Endodermal cell (in vitro differentiated cells): ENCODE results near the gene AURKA. TPM values are rescaled to one million over a fixed set of nuclear protein-coding genes. Genes with fewer than 3 reads are reported as not detected.
"Not testable (repeated sequence)": the region's sequence is repeated elsewhere in the genome, so short reads cannot be mapped to it uniquely, and the experiment has no call there.

ENCODE experiments used
- DNase-seq: peaks from one replicate; pipeline ENCODE4 v3.0.0-alpha.2; 2017
- H3K27ac ChIP-seq: 2 replicates; pipeline ENCODE4 v1.5.1; 2013; ENCODE audit warnings: mild to moderate bottlenecking, low read depth, low read length, moderate library complexity
- H3K27me3 ChIP-seq: 2 replicates; pipeline ENCODE4 v1.6.1; 2013; ENCODE audit warnings: mild to moderate bottlenecking, low read length, moderate library complexity; ENCODE audit not compliant: insufficient read depth, control insufficient read depth, poor library complexity, severe bottlenecking
- H3K36me3 ChIP-seq: 2 replicates; pipeline ENCODE4 v1.7.0; 2013; ENCODE audit warnings: mild to moderate bottlenecking, low read length, moderate library complexity; ENCODE audit not compliant: control insufficient read depth, insufficient read depth
- H3K4me1 ChIP-seq: one replicate; pipeline ENCODE4 v1.7.0; 2013; ENCODE audit warnings: low read length; ENCODE audit not compliant: control insufficient read depth, insufficient read depth
- H3K4me3 ChIP-seq: 2 replicates; pipeline ENCODE4 v1.5.1; 2013; ENCODE audit warnings: mild to moderate bottlenecking, low read length, moderate library complexity
- H3K9ac ChIP-seq: 2 replicates; pipeline ENCODE4 v1.6.1; 2013; ENCODE audit warnings: mild to moderate bottlenecking, low read length, moderate library complexity; ENCODE audit not compliant: poor library complexity, severe bottlenecking; ENCODE audit errors: extremely low read depth
- H3K9me3 ChIP-seq: 2 replicates; pipeline ENCODE4 v1.6.1; 2013; ENCODE audit warnings: mild to moderate bottlenecking, low read length, moderate library complexity; ENCODE audit not compliant: control insufficient read depth
- H3K27ac Mint-ChIP-seq: 2 replicates; pipeline ENCODE4 v1.8.0; 2020; ENCODE audit warnings: mixed read lengths
- H3K27me3 Mint-ChIP-seq: 2 replicates; pipeline ENCODE4 v1.8.0; 2021; ENCODE audit warnings: mild to moderate bottlenecking, mixed read lengths; ENCODE audit not compliant: insufficient read depth
- H3K36me3 Mint-ChIP-seq: 2 replicates; pipeline ENCODE4 v1.8.0; 2020; ENCODE audit warnings: low read depth, mixed read lengths
- H3K4me1 Mint-ChIP-seq: 2 replicates; pipeline ENCODE4 v1.8.0; 2020; ENCODE audit warnings: mixed read lengths
- H3K4me3 Mint-ChIP-seq: 2 replicates; pipeline ENCODE4 v1.8.0; 2020; ENCODE audit warnings: mild to moderate bottlenecking, moderate library complexity, mixed read lengths
- H3K9me3 Mint-ChIP-seq: 2 replicates; pipeline ENCODE4 v1.8.0; 2020; ENCODE audit warnings: mild to moderate bottlenecking, mixed read lengths
- CTCF ChIP-seq: fragments of 200-600 bp; sonication (generic); conservative IDR thresholded peaks from 2 replicates; pipeline ENCODE4 v1.5.0; 2021; ENCODE audit warnings: antibody characterized with exemption, mild to moderate bottlenecking
- WGBS, 2 experiments: methylation state at CpG; one replicate each; pipeline versions ENCODE4 v1.1.5 to v1.1.7; 2013; ENCODE audit warnings: missing lambda C conversion rate in 2 of 2, mixed read lengths in 1 of 2; ENCODE audit not compliant: insufficient coverage in 1 of 2, insufficient read length in 1 of 2; 5-methylcytosine and 5-hydroxymethylcytosine counted together
- total RNA-seq, 2 donors: library from RNA; stranded (reverse); fragmentation: NEBNext Ultra II Directional in 1 of 2; extraction: Animal tissue kit (Norgen Biotek cat#: 25700) in 1 of 2; gene quantifications; 2 replicates in 1 of 2; 3 replicates in 1 of 2; pipeline ENCODE4 v1.2.1, GENCODE V29; 2021

AURKA gene
- total RNA-seq, 2 donors from 2014 or later = 56.3 to 85.9 TPM

GRCh38 chr20:56412473-56412790 lies 20.4 kb upstream of the AURKA start:
- H3K4me3 Mint-ChIP-seq = no peak overlapping the region
- Histone ChIP-seq H3K4me1 (no peaks in the 10 kb centered on the region), H3K27me3 (no peaks in the 10 kb centered on the region), H3K9me3 (no peaks in the 10 kb centered on the region), H3K27ac (no peak overlapping the region), H3K4me3 (no peak overlapping the region), H3K36me3 (peaks cover 6% of the 10 kb centered on the region), H3K9ac (no peak overlapping the region)
- H3K9me3 Mint-ChIP-seq = no peaks in the 10 kb centered on the region
- DNase-seq = no peak
- no peak for TF ChIP-seq CTCF
- H3K27me3 Mint-ChIP-seq = no peaks in the 10 kb centered on the region
- 95 to 97% methylated on average over 7 of the region's 7 CpGs for WGBS, 2 experiments
- no peak overlapping the region for H3K27ac Mint-ChIP-seq
- no peaks in the 10 kb centered on the region for H3K4me1 Mint-ChIP-seq
- peaks cover 19% of the 10 kb centered on the region for H3K36me3 Mint-ChIP-seq

- Mint-ChIP-seq H3K4me3 (no peak within 1 kb of the TSS), H3K27me3 (no peaks in the 10 kb centered on the region), H3K4me1 (no peaks in the 10 kb centered on the region), H3K27ac (no peak within 1 kb of the TSS), H3K36me3 (peaks cover 24% of the 10 kb centered on the region), H3K9me3 (no peaks in the 10 kb centered on the region)
- H3K27me3 ChIP-seq = no peaks in the 10 kb centered on the region
- H3K9ac ChIP-seq = no peak within 1 kb of the TSS
- DNase-seq = no peak
- H3K36me3 ChIP-seq = peaks cover 11% of the 10 kb centered on the region
- H3K4me1 ChIP-seq = no peaks in the 10 kb centered on the region
- no peaks in the 10 kb centered on the region for H3K9me3 ChIP-seq
- no peak for TF ChIP-seq CTCF
- WGBS, 2 experiments = 88 to 90% methylated on average over 8 to 10 of the region's 10 CpGs
- H3K27ac ChIP-seq = no peak within 1 kb of the TSS
- H3K4me3 ChIP-seq = no peak within 1 kb of the TSS
Measured at GRCh38 chr20:56411759-56412472, 19.9 kb upstream of the AURKA start, which contains the start of gene CASS4. CASS4 (plus strand) TSS chr20:56412260; CDS start chr20:56412459, 199 bp downstream.

GRCh38 chr20:56411287-56411686 lies 19.3 kb upstream of the AURKA start:
- not testable (repeated sequence) for H3K4me3 Mint-ChIP-seq, DNase-seq, H3K9me3 ChIP-seq, H3K27me3 ChIP-seq, H3K9ac ChIP-seq, H3K4me1 ChIP-seq, H3K27ac ChIP-seq, H3K27ac Mint-ChIP-seq, H3K4me3 ChIP-seq, H3K27me3 Mint-ChIP-seq, H3K9me3 Mint-ChIP-seq, H3K4me1 Mint-ChIP-seq
- peaks cover 15% of the 10 kb centered on the region for H3K36me3 ChIP-seq
- WGBS, 2 experiments = 86 to 95% methylated on average over 4 to 7 of the region's 7 CpGs
- peaks cover 28% of the 10 kb centered on the region for H3K36me3 Mint-ChIP-seq

- Histone ChIP-seq H3K9ac (no peak overlapping the region), H3K4me3 (no peak overlapping the region), H3K36me3 (peaks cover 29% of the 10 kb centered on the region), H3K27me3 (no peaks in the 10 kb centered on the region), H3K27ac (no peak overlapping the region), H3K9me3 (no peaks in the 10 kb centered on the region), H3K4me1 (no peaks in the 10 kb centered on the region)
- no peak for DNase-seq
- TF ChIP-seq CTCF = no peak
- WGBS, 2 experiments = 90% methylated on average over 1 of the region's 1 CpG; no CpG with 5 or more reads in 1 of the 2 experiments
- Mint-ChIP-seq H3K27ac (no peak overlapping the region), H3K9me3 (no peaks in the 10 kb centered on the region), H3K4me1 (no peaks in the 10 kb centered on the region), H3K4me3 (no peak overlapping the region), H3K27me3 (no peaks in the 10 kb centered on the region), H3K36me3 (peaks cover 41% of the 10 kb centered on the region)
Measured at GRCh38 chr20:56409956-56410355, 17.9 kb upstream of the AURKA start.
